Smooth muscle cell (in vitro differentiated cells): ENCODE results near the gene NIT2. TPM values are rescaled to one million over a fixed set of nuclear protein-coding genes. Genes with fewer than 3 reads are reported as not detected.

Source experiments
- DNase-seq: peaks from one replicate; lab custom pipeline; 2025; ENCODE audit not compliant: unreplicated experiment; lab: John Stamatoyannopoulos, UW
- H2AFZ ChIP-seq: fragments of 200-600 bp; sonication (generic); 2 replicates; pipeline ENCODE4 v1.6.0; 2016; ENCODE audit warnings: antibody characterized with exemption, low read depth, mild to moderate bottlenecking
- H3F3A ChIP-seq: fragments of 200-600 bp; sonication (generic); 2 replicates; pipeline ENCODE4 v1.6.0; 2017; ENCODE audit warnings: antibody characterized with exemption, low read depth
- H3K27ac ChIP-seq: fragments of 200-600 bp; sonication (generic); 2 replicates; pipeline ENCODE4 v1.5.1; 2016; ENCODE audit warnings: low read depth, mild to moderate bottlenecking
- H3K27me3 ChIP-seq: fragments of 200-600 bp; sonication (generic); 2 replicates; pipeline ENCODE4 v1.6.1; 2016; ENCODE audit warnings: low read depth, mild to moderate bottlenecking
- H3K36me3 ChIP-seq: fragments of 200-600 bp; sonication (generic); 2 replicates; pipeline ENCODE4 v1.5.1; 2016; ENCODE audit warnings: low read depth
- H3K4me1 ChIP-seq: fragments of 200-600 bp; sonication (generic); 2 replicates; pipeline ENCODE4 v1.5.1; 2016; ENCODE audit warnings: low read depth
- H3K4me2 ChIP-seq: fragments of 200-600 bp; sonication (generic); 2 replicates; pipeline ENCODE4 v1.6.0; 2016; ENCODE audit warnings: mild to moderate bottlenecking
- H3K4me3 ChIP-seq: fragments of 200-600 bp; sonication (generic); 2 replicates; pipeline ENCODE4 v1.5.1; 2016; ENCODE audit warnings: mild to moderate bottlenecking
- H3K79me2 ChIP-seq: fragments of 200-600 bp; sonication (generic); 2 replicates; pipeline ENCODE4 v1.6.0; 2016; ENCODE audit warnings: low read depth, mild to moderate bottlenecking
- H3K9ac ChIP-seq: fragments of 200-600 bp; sonication (generic); 2 replicates; pipeline ENCODE4 v1.6.0; 2016; ENCODE audit warnings: low read depth
- H3K9me3 ChIP-seq: fragments of 200-600 bp; sonication (generic); replicated peaks from 2 replicates; pipeline ENCODE4 v1.5.1; 2016; ENCODE audit warnings: low read depth
- H4K20me1 ChIP-seq: fragments of 200-600 bp; sonication (generic); 2 replicates; pipeline ENCODE4 v1.6.0; 2016; ENCODE audit warnings: low read depth
- CTCF ChIP-seq: fragments of 200-600 bp; sonication (generic); IDR thresholded peaks from 2 replicates; pipeline ENCODE4 v1.5.1; 2017; ENCODE audit warnings: borderline replicate concordance, mild to moderate bottlenecking, antibody characterized with exemption; ENCODE audit not compliant: insufficient read depth, poor library complexity, severe bottlenecking
- WGBS: methylation state at CpG from one replicate; pipeline ENCODE4 v1.1.7; 2016; ENCODE audit warnings: low lambda C conversion rate; 5-methylcytosine and 5-hydroxymethylcytosine counted together
- polyA plus RNA-seq: library from polyadenylated mRNA; unstranded; fragments of >200 nt; fragmentation: Nextera tagmentation; extraction: Ambion mirVana; gene quantifications from 2 replicates; pipeline ENCODE4 v1.2.1, GENCODE V29; 2016
- total RNA-seq: library from RNA; depleted of rRNA; stranded (reverse); fragments of >200 nt; gene quantifications from 2 replicates; pipeline ENCODE4 v1.2.3, GENCODE V29; 2014

NIT2 gene
- total and polyA plus RNA-seq, 2 experiments from 2014 or later, result 16.5 to 46.5 TPM

- Histone ChIP-seq H2AFZ (peak overlapping the region; percentile 2), H3K79me2 (peaks cover 63% of the 10 kb centered on the region), H3K9ac (peak overlapping the region; percentile 94)
Measured at GRCh38 chr3:100402891-100403290, 68.3 kb downstream of the NIT2 start.

DNA sequence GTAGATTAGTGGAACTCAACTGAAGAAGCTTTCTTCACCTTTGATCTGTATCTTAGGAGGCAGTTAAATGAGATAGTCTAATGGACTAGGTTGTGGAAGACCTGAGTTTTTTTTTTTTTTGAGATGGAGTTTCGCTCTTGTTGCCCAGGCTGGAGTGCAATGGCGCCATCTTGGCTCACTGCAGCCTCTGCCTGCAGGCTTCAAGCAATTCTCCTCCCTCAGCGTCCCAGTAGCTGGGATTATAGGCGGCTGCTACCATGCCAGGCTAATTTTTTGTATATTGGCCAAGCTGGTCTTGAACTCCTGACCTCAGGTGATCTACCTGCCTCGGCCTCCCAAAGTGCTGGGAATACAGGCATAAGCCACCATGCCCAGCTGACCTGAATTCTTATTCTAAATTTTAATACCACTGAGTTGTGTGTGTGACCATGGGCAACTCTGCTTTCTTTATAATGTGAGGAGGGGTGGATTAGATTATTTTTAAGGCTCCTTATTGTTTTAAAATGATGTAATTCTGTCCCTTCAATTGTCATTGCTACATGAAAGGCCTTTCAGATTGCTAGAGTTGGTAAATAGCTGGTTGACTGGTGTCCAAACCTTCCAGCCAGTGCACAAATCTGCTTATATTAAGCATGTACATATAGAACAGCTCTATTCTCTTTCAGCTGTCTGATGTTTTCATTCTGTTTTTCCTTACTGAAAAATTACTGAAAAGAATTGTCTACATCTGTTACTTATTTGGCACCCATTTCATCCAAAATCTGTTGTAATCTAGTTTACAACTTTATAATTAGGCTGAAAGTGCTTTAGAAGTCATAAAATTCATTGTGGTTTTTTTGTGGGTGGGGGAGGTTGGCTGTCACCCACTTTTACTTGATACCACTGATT is 69.0 kb downstream of the NIT2 start:
- WGBS, result 31% methylated on average over 5 of the region's 5 CpGs
- DNase-seq, result no peak
- Histone ChIP-seq H3K9me3 (no peaks in the 10 kb centered on the region), H3K79me2 (peaks cover 56% of the 10 kb centered on the region), H3F3A (no peaks in the 10 kb centered on the region), H3K27ac (no peak overlapping the region), H3K9ac (peak overlapping the region; percentile 94), H3K36me3 (no peaks in the 10 kb centered on the region), H3K4me2 (peak overlapping the region; percentile 96), H2AFZ (peak overlapping the region; percentile 2), H3K27me3 (no peaks in the 10 kb centered on the region), H3K4me1 (peaks cover 23% of the 10 kb centered on the region), H4K20me1 (peaks cover 21% of the 10 kb centered on the region), H3K4me3 (peak overlapping the region; percentile 83)
- TF ChIP-seq CTCF, result no peak

More at GRCh38 chr3:100402891-100403290, 68.3 kb downstream of the NIT2 start:
- H4K20me1 ChIP-seq, result peaks cover 28% of the 10 kb centered on the region
- H3K9me3 ChIP-seq, result no peaks in the 10 kb centered on the region
- peak overlapping the region; percentile 96 for H3K27ac ChIP-seq
- no peaks in the 10 kb centered on the region for H3K36me3 ChIP-seq
- no peak for TF ChIP-seq CTCF
- H3K4me2 ChIP-seq, result peak overlapping the region; percentile 96
- 30% methylated on average over 2 of the region's 2 CpGs for WGBS
- no peak for DNase-seq
- no peaks in the 10 kb centered on the region for H3F3A ChIP-seq
- H3K27me3 ChIP-seq, result no peaks in the 10 kb centered on the region
- H3K4me1 ChIP-seq, result peaks cover 25% of the 10 kb centered on the region
- peak overlapping the region; percentile 83 for H3K4me3 ChIP-seq

DNA sequence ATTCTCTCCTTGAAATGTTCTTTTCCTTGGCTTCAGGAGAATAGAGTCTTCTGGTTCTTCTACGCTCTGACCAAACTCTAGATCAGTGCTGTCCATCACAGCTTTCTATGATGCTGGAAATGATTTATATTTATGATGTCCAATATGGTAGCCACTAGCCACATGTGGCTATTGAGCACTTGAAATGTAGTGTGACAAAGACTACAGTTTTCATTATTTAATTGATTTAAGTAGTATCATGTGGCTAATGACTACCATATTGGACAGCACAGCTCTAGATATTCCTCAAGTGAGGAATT is 69.6 kb downstream of the NIT2 start:
- H3K4me3 ChIP-seq, result peak overlapping the region; percentile 83
- H3K27ac ChIP-seq, result no peak overlapping the region
- no peaks in the 10 kb centered on the region for H3K9me3 ChIP-seq
- H4K20me1 ChIP-seq, result peaks cover 15% of the 10 kb centered on the region
- H2AFZ ChIP-seq, result no peak overlapping the region
- no peaks in the 10 kb centered on the region for H3K27me3 ChIP-seq
- TF ChIP-seq CTCF, result no peak
- no peaks in the 10 kb centered on the region for H3F3A ChIP-seq
- WGBS, result 90% methylated on average over 1 of the region's 1 CpG
- peak overlapping the region; percentile 96 for H3K4me2 ChIP-seq
- H3K79me2 ChIP-seq, result peaks cover 50% of the 10 kb centered on the region
- H3K4me1 ChIP-seq, result peaks cover 17% of the 10 kb centered on the region
- no peak overlapping the region for H3K9ac ChIP-seq
- no peaks in the 10 kb centered on the region for H3K36me3 ChIP-seq
- no peak for DNase-seq
